SU-DHL-6 (cell line): Measurements from ENCODE around the gene AREG.

Experiments
- H2AFZ ChIP-seq: fragments of 200-600 bp; sonication (generic); 2 replicates; pipeline ENCODE4 v1.6.1; 2014; ENCODE audit warnings: low read depth, mild to moderate bottlenecking, moderate library complexity, mixed read lengths, antibody characterized with exemption, low read length; ENCODE audit not compliant: severe bottlenecking
- H3F3A ChIP-seq: fragments of 200-600 bp; shearing (Covaris generic); 2 replicates; pipeline ENCODE4 v1.6.0; 2016; ENCODE audit warnings: antibody characterized with exemption, mild to moderate bottlenecking; ENCODE audit not compliant: insufficient read depth
- H3K27ac ChIP-seq: fragments of 200-600 bp; sonication (generic); 2 replicates; pipeline ENCODE4 v1.5.1; 2016; ENCODE audit warnings: low read depth, mild to moderate bottlenecking, low read length, moderate library complexity, mixed read lengths
- H3K27me3 ChIP-seq: fragments of 200-600 bp; sonication (generic), shearing (Covaris generic); 2 replicates; pipeline ENCODE4 v1.6.0; 2014; ENCODE audit warnings: mild to moderate bottlenecking, low read length
- H3K36me3 ChIP-seq: fragments of 200-600 bp; sonication (generic); 2 replicates; pipeline ENCODE4 v1.6.1; 2014; ENCODE audit warnings: mild to moderate bottlenecking, low read length, mixed read lengths
- H3K4me2 ChIP-seq: fragments of 300-600, 200-600 bp; shearing (Covaris generic), sonication (generic); 2 replicates; pipeline ENCODE4 v1.6.0; 2014; ENCODE audit warnings: low read length, low read depth, mild to moderate bottlenecking; ENCODE audit not compliant: poor library complexity, severe bottlenecking
- H3K4me3 ChIP-seq: fragments of 200-600 bp; sonication (generic); 2 replicates; pipeline ENCODE4 v1.5.1; 2014; ENCODE audit warnings: antibody characterized with exemption, low read length, mild to moderate bottlenecking, mixed read lengths; ENCODE audit not compliant: insufficient read depth, poor library complexity, severe bottlenecking
- H3K79me2 ChIP-seq: fragments of 200-600 bp; sonication (generic); 2 replicates; pipeline ENCODE4 v1.6.1; 2014; ENCODE audit warnings: mild to moderate bottlenecking, low read length, moderate library complexity; ENCODE audit not compliant: insufficient read depth
- H3K9ac ChIP-seq: fragments of 200-600 bp; sonication (generic); 2 replicates; pipeline ENCODE4 v1.7.0; 2014; ENCODE audit warnings: mild to moderate bottlenecking, low read length
- H3K9me2 ChIP-seq: fragments of 200-600 bp; sonication (generic); replicated peaks from 2 replicates; pipeline ENCODE4 v1.6.1; 2014; ENCODE audit warnings: low read length; ENCODE audit not compliant: insufficient read depth
- H3K9me3 ChIP-seq: fragments of 200-600 bp; sonication (generic); 2 replicates; pipeline ENCODE4 v1.6.1; 2014; ENCODE audit warnings: low read length, mixed read lengths; ENCODE audit not compliant: insufficient read depth
- H4K20me1 ChIP-seq: fragments of 200-600 bp; sonication (generic); 2 replicates; pipeline ENCODE4 v1.6.1; 2014; ENCODE audit warnings: low read depth, mild to moderate bottlenecking, antibody characterized with exemption, low read length, moderate library complexity, mixed read lengths
- EZH2phosphoT487 ChIP-seq: fragments of 200-600 bp; sonication (generic), shearing (Covaris generic); conservative IDR thresholded peaks from 2 replicates; pipeline ENCODE4 v1.6.1; 2018; ENCODE audit warnings: mild to moderate bottlenecking, antibody characterized with exemption, low read length, moderate library complexity, mixed read lengths
- TF ChIP-seq, protein P1 (sequence below): fragments of 200-600 bp; sonication (generic); IDR thresholded peaks from one replicate; pipeline ENCODE4 v1.5.1; 2017; ENCODE audit warnings: antibody characterized with exemption, mild to moderate bottlenecking, low read length, moderate library complexity; ENCODE audit not compliant: insufficient read depth, poor library complexity, severe bottlenecking

Gene AREG

DNA sequence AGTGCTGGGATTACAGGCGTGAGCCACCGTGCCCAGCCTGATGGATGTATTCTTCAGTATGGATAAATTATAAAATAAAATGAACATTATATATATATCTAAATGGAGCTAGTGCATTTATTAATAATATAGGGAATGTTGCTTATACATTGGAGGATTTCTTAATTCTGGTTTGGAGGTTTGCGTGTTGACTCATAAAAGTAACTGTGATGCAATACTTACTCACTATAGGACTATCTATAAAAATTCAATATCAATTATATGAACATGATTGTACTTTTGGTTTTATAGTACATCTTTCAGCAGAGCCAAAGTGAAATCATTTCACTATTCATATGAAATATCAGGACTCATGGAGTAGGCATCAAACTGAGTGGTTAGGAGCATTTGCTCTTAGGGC lies 3.2 kb upstream of the AREG start:
- Histone ChIP-seq H3K9me3 (no peaks in the 10 kb centered on the region), H3K9ac (no peak overlapping the region), H2AFZ (no peak overlapping the region), H4K20me1 (no peaks in the 10 kb centered on the region), H3K4me2 (no peak overlapping the region), H3K9me2 (no peaks in the 10 kb centered on the region), H3K27ac (no peak overlapping the region), H3F3A (no peaks in the 10 kb centered on the region), H3K36me3 (no peaks in the 10 kb centered on the region), H3K27me3 (no peaks in the 10 kb centered on the region), H3K79me2 (no peaks in the 10 kb centered on the region), H3K4me3 (no peak overlapping the region)
- no peak for TF ChIP-seq EZH2phosphoT487
- TF ChIP-seq, protein P1, sequence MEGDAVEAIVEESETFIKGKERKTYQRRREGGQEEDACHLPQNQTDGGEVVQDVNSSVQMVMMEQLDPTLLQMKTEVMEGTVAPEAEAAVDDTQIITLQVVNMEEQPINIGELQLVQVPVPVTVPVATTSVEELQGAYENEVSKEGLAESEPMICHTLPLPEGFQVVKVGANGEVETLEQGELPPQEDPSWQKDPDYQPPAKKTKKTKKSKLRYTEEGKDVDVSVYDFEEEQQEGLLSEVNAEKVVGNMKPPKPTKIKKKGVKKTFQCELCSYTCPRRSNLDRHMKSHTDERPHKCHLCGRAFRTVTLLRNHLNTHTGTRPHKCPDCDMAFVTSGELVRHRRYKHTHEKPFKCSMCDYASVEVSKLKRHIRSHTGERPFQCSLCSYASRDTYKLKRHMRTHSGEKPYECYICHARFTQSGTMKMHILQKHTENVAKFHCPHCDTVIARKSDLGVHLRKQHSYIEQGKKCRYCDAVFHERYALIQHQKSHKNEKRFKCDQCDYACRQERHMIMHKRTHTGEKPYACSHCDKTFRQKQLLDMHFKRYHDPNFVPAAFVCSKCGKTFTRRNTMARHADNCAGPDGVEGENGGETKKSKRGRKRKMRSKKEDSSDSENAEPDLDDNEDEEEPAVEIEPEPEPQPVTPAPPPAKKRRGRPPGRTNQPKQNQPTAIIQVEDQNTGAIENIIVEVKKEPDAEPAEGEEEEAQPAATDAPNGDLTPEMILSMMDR = no peak

DNA sequence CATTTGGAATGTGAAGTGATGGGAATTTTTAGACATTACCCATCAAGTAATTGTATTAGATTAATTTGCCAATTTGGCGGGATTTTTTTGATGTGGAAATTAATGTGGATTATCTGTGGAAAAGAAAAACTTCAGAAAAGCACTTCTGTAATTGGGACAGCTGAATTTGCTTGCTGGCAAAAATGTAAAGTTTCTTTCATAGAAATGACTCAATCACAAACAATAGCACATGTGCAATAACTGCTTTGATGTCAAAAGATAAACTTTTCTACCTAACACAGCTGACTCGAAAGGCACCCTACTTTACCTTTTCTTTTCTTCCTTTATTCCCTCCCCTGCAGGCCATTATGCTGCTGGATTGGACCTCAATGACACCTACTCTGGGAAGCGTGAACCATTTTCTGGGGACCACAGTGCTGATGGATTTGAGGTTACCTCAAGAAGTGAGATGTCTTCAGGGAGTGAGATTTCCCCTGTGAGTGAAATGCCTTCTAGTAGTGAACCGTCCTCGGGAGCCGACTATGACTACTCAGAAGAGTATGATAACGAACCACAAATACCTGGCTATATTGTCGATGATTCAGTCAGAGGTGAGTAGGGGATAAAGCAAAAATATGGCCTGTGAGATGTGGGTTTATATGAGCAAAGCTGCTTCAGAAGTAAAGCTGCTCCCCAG lies 1.4 kb downstream of the AREG start:
- H3K36me3 ChIP-seq = no peaks in the 10 kb centered on the region
- no peak overlapping the region for H3K4me3 ChIP-seq
- no peaks in the 10 kb centered on the region for H4K20me1 ChIP-seq
- H3K9me2 ChIP-seq = no peaks in the 10 kb centered on the region
- no peaks in the 10 kb centered on the region for H3K9me3 ChIP-seq
- H3K27me3 ChIP-seq = no peaks in the 10 kb centered on the region
- H2AFZ ChIP-seq = no peak overlapping the region
- no peak overlapping the region for H3K9ac ChIP-seq
- H3K27ac ChIP-seq = no peak overlapping the region
- TF ChIP-seq, protein P1 = no peak
- no peak for TF ChIP-seq EZH2phosphoT487
- H3K4me2 ChIP-seq = no peak overlapping the region
- H3F3A ChIP-seq = no peaks in the 10 kb centered on the region
- H3K79me2 ChIP-seq = no peaks in the 10 kb centered on the region

GRCh38 chr4:74446896-74447295 lies 2.0 kb downstream of the AREG start:
- Histone ChIP-seq H3K4me2 (no peak overlapping the region), H4K20me1 (no peaks in the 10 kb centered on the region), H3K9ac (no peak overlapping the region), H3K27ac (no peak overlapping the region), H3K4me3 (no peak overlapping the region), H2AFZ (no peak overlapping the region), H3K9me3 (no peaks in the 10 kb centered on the region), H3K79me2 (no peaks in the 10 kb centered on the region), H3K27me3 (no peaks in the 10 kb centered on the region), H3K9me2 (no peaks in the 10 kb centered on the region), H3F3A (no peaks in the 10 kb centered on the region), H3K36me3 (no peaks in the 10 kb centered on the region)
- no peak for TF ChIP-seq EZH2phosphoT487
- TF ChIP-seq, protein P1 = no peak
